Tibial nerve (tissue), 4 donors: Measurements from ENCODE around the gene EPHA6.

Source experiments
- EP300 ChIP-seq, 2 donors: sonication (generic); formaldehyde crosslinking; IDR thresholded peaks; one replicate each; pipeline ENCODE4 v1.6.1; 2017; ENCODE audit warnings: antibody characterized with exemption in 2 of 2, mild to moderate bottlenecking in 1 of 2
- TF ChIP-seq, protein P1 (sequence below), 5 experiments: fragments of 200-600 bp in 3 of 5; fragments of 450-650 bp in 2 of 5; sonication (generic) in 3 of 5; IDR thresholded peaks; one replicate each; pipeline ENCODE4 v1.5.1; 2016 to 2019; ENCODE audit warnings: antibody characterized with exemption in 5 of 5, mild to moderate bottlenecking in 3 of 5, moderate library complexity in 2 of 5

DNA sequence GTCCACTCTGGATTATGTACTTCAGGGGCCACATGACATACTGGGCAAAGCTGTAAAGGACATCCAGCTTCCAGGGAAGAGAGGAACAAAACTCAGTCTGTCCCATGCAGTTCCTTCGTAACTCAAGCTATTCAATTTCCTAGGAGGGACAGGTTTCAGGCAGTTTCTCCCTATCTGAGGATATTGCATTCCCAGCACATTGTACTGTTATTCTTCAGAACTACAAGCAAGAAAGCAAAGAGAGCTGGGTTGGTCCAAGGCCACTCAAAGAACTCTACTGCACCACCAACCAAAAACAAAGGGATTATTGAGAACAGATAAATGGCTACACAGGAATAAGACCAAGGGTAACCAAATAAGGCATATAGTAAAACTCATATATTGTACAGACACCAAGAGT, 832.5 kb downstream of the EPHA6 start:
- TF ChIP-seq, protein P1, sequence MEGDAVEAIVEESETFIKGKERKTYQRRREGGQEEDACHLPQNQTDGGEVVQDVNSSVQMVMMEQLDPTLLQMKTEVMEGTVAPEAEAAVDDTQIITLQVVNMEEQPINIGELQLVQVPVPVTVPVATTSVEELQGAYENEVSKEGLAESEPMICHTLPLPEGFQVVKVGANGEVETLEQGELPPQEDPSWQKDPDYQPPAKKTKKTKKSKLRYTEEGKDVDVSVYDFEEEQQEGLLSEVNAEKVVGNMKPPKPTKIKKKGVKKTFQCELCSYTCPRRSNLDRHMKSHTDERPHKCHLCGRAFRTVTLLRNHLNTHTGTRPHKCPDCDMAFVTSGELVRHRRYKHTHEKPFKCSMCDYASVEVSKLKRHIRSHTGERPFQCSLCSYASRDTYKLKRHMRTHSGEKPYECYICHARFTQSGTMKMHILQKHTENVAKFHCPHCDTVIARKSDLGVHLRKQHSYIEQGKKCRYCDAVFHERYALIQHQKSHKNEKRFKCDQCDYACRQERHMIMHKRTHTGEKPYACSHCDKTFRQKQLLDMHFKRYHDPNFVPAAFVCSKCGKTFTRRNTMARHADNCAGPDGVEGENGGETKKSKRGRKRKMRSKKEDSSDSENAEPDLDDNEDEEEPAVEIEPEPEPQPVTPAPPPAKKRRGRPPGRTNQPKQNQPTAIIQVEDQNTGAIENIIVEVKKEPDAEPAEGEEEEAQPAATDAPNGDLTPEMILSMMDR (IDR thresholded peaks at IDR 0.05), result no peak
- no peak for TF ChIP-seq EP300 (IDR thresholded peaks at IDR 0.05)
